Ascending aorta (tissue), 2 donors: ENCODE data around the gene SLC1A7. TPM values are rescaled to one million over a fixed set of nuclear protein-coding genes. Genes with fewer than 3 reads are reported as not detected.

Experiments
- DNase-seq, 2 donors: peaks; one replicate each; pipeline ENCODE4 v3.0.0-alpha.2; 2019; ENCODE audit warnings: low spot score in 2 of 2
- H3K27ac ChIP-seq, 2 donors: fragments of 200-600 bp; sonication (generic); one replicate each; pipeline ENCODE4 v1.5.1; 2016 to 2017; ENCODE audit warnings: mild to moderate bottlenecking in 1 of 2
- H3K27me3 ChIP-seq: fragments of 200-600 bp; sonication (generic); one replicate; pipeline ENCODE4 v1.5.1; 2017
- H3K36me3 ChIP-seq, 2 donors: fragments of 200-600 bp; sonication (generic); one replicate each; pipeline ENCODE4 v1.5.1; 2016
- H3K4me1 ChIP-seq, 2 donors: fragments of 200-600 bp; sonication (generic); one replicate each; pipeline ENCODE4 v1.5.1; 2016 to 2017; ENCODE audit warnings: mild to moderate bottlenecking in 1 of 2
- H3K4me3 ChIP-seq, 2 donors: fragments of 200-600 bp; sonication (generic); one replicate each; pipeline ENCODE4 v1.5.1; 2016 to 2017; ENCODE audit warnings: mild to moderate bottlenecking in 1 of 2
- H3K9me3 ChIP-seq, 2 donors: fragments of 200-600 bp; sonication (generic); one replicate each; pipeline ENCODE4 v1.5.1; 2016
- intact Hi-C: fragments of 100-400 bp; cut with DNase I; formaldehyde crosslinking; loops from one replicate; pipeline ENCODE4 v1.15.1; 2023
- total RNA-seq: library from RNA; depleted of rRNA; stranded (reverse); fragments of >200 nt; gene quantifications from one replicate; pipeline ENCODE4 v1.1.0, GENCODE V29; 2016
- TF ChIP-seq, protein P1 (sequence below), 3 experiments: fragments of 200-600 bp in 2 of 3; fragments of 450-650 bp in 1 of 3; sonication (generic) in 2 of 3; IDR thresholded peaks; one replicate each; pipeline ENCODE4 v1.5.1; 2016 to 2019; ENCODE audit warnings: antibody characterized with exemption in 3 of 3, mild to moderate bottlenecking in 1 of 3, moderate library complexity in 1 of 3

The SLC1A7 gene
- not detected for total RNA-seq

DNA sequence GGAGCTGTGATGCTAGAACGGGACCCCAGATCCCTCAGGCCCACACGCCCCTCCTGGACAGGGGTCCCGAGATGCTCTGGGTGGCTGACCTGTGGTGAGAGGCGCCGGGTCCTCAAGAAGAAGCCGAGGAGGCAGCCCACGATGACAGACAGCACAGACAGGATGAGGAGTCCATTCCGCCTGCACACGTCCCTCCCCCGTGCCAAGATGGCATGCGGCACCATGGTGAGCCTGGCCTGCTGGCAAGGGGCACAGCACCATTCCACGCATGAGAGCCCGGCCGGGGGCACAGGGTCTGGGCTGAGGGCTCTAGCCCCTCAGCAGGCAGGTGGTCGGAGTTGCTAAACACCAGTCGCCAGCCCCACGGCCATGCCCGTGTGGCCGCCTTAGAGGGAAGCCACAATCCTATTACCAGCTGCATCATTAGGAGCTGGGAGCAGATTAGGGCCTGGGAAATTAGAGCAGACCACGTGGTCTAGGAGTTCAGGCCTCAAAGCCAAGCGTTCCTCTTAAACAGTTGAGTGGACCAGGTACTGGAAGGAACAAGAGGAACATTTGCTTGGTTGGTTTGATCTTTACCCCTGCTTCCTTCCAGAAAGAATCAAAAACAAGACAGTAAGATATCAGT lies at the start of gene SLC1A7:
TSS of gene SLC1A7 (minus strand) at position 413 of the 628 bp plus-strand sequence. CDS start at position 224, 189 bp downstream.
- H3K27ac ChIP-seq: no peak within 1 kb of the TSS
- H3K4me3 ChIP-seq: no peak within 1 kb of the TSS
- H3K36me3 ChIP-seq: no peaks in the 10 kb centered on the region
- TF ChIP-seq, protein P1, sequence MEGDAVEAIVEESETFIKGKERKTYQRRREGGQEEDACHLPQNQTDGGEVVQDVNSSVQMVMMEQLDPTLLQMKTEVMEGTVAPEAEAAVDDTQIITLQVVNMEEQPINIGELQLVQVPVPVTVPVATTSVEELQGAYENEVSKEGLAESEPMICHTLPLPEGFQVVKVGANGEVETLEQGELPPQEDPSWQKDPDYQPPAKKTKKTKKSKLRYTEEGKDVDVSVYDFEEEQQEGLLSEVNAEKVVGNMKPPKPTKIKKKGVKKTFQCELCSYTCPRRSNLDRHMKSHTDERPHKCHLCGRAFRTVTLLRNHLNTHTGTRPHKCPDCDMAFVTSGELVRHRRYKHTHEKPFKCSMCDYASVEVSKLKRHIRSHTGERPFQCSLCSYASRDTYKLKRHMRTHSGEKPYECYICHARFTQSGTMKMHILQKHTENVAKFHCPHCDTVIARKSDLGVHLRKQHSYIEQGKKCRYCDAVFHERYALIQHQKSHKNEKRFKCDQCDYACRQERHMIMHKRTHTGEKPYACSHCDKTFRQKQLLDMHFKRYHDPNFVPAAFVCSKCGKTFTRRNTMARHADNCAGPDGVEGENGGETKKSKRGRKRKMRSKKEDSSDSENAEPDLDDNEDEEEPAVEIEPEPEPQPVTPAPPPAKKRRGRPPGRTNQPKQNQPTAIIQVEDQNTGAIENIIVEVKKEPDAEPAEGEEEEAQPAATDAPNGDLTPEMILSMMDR (IDR thresholded peaks at IDR 0.05): no peak
- no peak for DNase-seq
- H3K27me3 ChIP-seq: no peaks in the 10 kb centered on the region
- no peaks in the 10 kb centered on the region for H3K4me1 ChIP-seq
- H3K9me3 ChIP-seq: peaks cover 0 to 5% of the 10 kb centered on the region in 2 donors
- intact Hi-C loops: no loop called here

DNA sequence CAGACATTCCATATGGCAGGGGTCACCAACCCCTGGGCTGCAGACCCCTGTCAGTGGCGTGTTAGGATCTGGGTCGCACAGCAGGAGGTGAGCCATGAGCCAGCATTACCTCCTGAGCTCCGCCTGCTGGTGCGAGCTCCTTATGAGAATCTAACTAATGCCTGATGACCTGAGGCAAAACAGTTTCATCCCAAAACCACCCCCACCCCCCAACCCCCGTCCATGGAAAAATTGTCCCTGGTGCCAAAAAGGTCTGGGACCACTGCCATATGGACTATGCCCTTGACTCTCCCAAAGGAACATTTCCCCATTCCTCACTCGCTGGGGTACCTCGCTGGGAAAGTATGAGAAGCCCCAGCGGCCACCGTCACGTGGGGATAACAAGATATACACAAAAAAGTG lies 47.8 kb upstream of the SLC1A7 start:
- H3K4me3 ChIP-seq: no peak overlapping the region
- intact Hi-C loops: loop anchor here (10.0 kb wide), 2 partner anchors 485 to 825 kb away; partner anchors contain the start of gene CC2D1B
- TF ChIP-seq, protein P1 (IDR thresholded peaks at IDR 0.05): no peak
- no peak for DNase-seq
- no peak overlapping the region for H3K27ac ChIP-seq
- H3K9me3 ChIP-seq: no peaks in the 10 kb centered on the region
- no peaks in the 10 kb centered on the region for H3K4me1 ChIP-seq
- no peaks in the 10 kb centered on the region for H3K27me3 ChIP-seq
- no peaks in the 10 kb centered on the region for H3K36me3 ChIP-seq

DNA sequence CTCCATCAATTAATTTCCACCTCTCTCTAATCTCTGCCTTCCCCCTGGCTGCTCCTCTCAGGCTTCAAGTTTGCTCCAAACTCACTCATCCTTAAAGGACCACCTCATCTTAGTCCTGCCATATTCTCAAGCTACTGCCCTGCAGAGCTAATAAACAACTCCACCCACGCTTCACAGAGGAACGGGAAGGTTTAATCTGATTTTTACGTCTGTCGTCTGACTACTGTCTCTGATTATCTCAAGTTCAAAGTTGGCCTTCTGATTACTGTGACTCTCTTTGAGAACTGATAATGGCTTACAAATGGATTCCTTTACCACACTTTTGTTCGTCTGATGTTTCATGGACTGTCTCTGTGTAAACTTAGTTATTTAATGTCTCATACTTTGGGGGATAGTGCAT lies 46.6 kb upstream of the SLC1A7 start:
- Histone ChIP-seq H3K27ac (no peak overlapping the region), H3K27me3 (no peaks in the 10 kb centered on the region), H3K36me3 (no peaks in the 10 kb centered on the region), H3K4me3 (no peak overlapping the region), H3K4me1 (no peaks in the 10 kb centered on the region), H3K9me3 (no peaks in the 10 kb centered on the region)
- DNase-seq: no peak
- intact Hi-C loops: loop anchor here (10.0 kb wide), 2 partner anchors 174 to 364 kb away; no protein-coding TSS in a partner anchor
- TF ChIP-seq, protein P1 (IDR thresholded peaks at IDR 0.05): no peak

DNA sequence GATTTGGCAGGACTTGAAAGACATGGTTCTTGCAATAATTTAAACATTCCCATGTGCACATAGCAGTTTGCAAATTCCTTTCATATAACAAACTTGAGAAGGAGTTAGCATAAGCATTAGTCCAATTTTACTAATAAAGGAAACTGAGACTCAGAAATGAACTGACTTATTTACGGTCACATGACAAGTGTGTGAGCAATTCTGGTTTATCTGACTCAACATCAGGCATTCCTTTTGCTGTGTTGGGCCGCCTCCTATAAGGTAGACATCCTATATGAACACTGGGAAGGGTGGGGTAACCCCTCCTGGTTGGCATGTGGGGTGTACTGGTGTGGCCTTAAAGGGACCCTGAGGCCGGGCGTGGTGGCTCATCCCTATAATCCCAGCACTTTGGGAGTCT lies 45.7 kb upstream of the SLC1A7 start:
- TF ChIP-seq, protein P1 (IDR thresholded peaks at IDR 0.05): no peak
- H3K4me1 ChIP-seq: no peaks in the 10 kb centered on the region
- intact Hi-C loops: loop anchor here (10.0 kb wide), 2 partner anchors 173 to 363 kb away; no protein-coding TSS in a partner anchor
- DNase-seq: no peak
- H3K27me3 ChIP-seq: no peaks in the 10 kb centered on the region
- no peaks in the 10 kb centered on the region for H3K9me3 ChIP-seq
- no peaks in the 10 kb centered on the region for H3K36me3 ChIP-seq
- H3K4me3 ChIP-seq: no peak overlapping the region
- H3K27ac ChIP-seq: no peak overlapping the region

DNA sequence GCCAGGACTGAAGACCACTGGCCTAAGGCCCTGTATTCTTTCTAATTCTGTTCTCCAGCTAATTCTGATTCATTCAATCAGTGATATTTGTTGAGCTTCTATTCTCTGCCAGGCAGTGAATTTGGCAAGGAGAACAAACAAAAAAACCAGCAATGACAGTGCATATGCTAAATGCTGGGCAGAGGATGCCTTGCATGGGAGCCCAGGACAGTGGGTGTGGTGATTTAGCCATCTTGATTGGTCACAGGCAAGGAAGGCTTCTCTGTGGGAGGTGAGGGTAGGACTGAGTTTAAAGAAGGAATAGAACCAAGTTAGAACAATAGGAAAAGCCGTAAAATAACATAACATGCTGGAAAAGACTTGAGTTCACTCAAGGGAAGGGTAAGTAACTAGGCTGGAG lies 45.0 kb upstream of the SLC1A7 start:
- intact Hi-C loops: loop anchor here (10.0 kb wide), 2 partner anchors 173 to 363 kb away; no protein-coding TSS in a partner anchor
- H3K27ac ChIP-seq: no peak overlapping the region
- no peaks in the 10 kb centered on the region for H3K9me3 ChIP-seq
- H3K27me3 ChIP-seq: no peaks in the 10 kb centered on the region
- no peaks in the 10 kb centered on the region for H3K4me1 ChIP-seq
- no peak overlapping the region for H3K4me3 ChIP-seq
- TF ChIP-seq, protein P1 (IDR thresholded peaks at IDR 0.05): no peak
- no peak for DNase-seq
- no peaks in the 10 kb centered on the region for H3K36me3 ChIP-seq
